ENCODE measurements around the gene NPC1L1. TPM values are rescaled to one million over a fixed set of nuclear protein-coding genes. Genes with fewer than 3 reads are reported as not detected.

Gene NPC1L1
- total and polyA plus RNA-seq, 2 donors (not counting 1 experiment from before 2014, with no cell fraction given), result 0.07 TPM; not detected in 1

DNA sequence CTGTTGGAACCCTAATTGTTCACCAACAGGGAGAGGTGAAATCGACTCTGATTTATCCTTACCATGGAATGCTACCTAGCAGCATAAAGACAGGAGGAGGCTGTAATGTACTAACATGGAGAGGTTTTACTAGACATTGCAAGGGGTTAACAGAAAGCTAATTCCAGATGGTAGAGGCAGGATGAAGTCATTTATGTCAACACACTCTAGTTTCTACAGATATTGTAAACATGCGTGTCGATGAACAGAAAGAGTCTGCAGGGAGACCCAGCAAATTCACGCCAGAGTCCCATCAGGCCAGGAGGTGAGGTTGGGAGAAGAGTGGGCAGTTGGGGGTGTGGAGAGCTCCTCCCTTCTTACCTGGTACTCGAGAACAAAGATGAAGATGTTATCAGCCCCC is 7.0 kb downstream of the NPC1L1 start:
- H3K36me3 ChIP-seq (replicated peaks in 1 of 2; ENCODE audit: control extremely low read depth in 1 of 2, control insufficient read depth in 1 of 2, extremely low read depth in 1 of 2, insufficient read depth in 2 of 2, low read length in 1 of 2), result no peaks in the 10 kb centered on the region
- ChIA-PET POLR2A (no interaction called here), CTCF (interaction anchor here (1.0 to 1.9 kb wide), 4 partner anchors 14 to 43 kb away, joined by 3 to 6 read pairs (median 4); partner anchors contain the start of gene NUDCD3)
- no peaks in the 10 kb centered on the region for H3K27me3 ChIP-seq (replicated peaks in 1 of 4; ENCODE audit: control extremely low read depth in 1 of 4, control insufficient read depth in 3 of 4, insufficient read depth in 4 of 4, low read length in 3 of 4)
- H3K4me1 ChIP-seq (ENCODE audit: control insufficient read depth in 2 of 2, insufficient read depth in 2 of 2, low read length in 2 of 2), result peaks cover 3 to 6% of the 10 kb centered on the region in 2 donors
- intact Hi-C loops (cut with micrococcal nuclease), result no loop called here
- no peak for ATAC-seq (ENCODE audit: low read depth)
- H3K4me2 ChIP-seq (replicated peaks; ENCODE audit: low read depth, low read length, poor library complexity, severe bottlenecking), result no peak overlapping the region
- TF ChIP-seq CTCF (IDR thresholded peaks at IDR 0.05) (no peak), EZH2 (IDR thresholded peaks at IDR 0.05; ENCODE audit: borderline replicate concordance, insufficient read depth, low read depth, low read length, poor library complexity, severe bottlenecking) (no peak)
- no peak overlapping the region for H3K4me3 ChIP-seq (ENCODE audit: control extremely low read depth in 1 of 5, extremely low read depth in 1 of 5, insufficient read depth in 1 of 5, low read depth in 2 of 5, low read length in 4 of 5)
- Mint-ChIP-seq H3K9me3 (ENCODE audit: insufficient read depth) (no peaks in the 10 kb centered on the region), H3K27me3 (no peaks in the 10 kb centered on the region), H3K4me3 (no peak overlapping the region), H3K27ac (no peak overlapping the region), H3K4me1 (peaks cover 7% of the 10 kb centered on the region)
- no peak for DNase-seq
- no peak overlapping the region for H2AFZ ChIP-seq (ENCODE audit: insufficient read depth, low read depth, low read length, poor library complexity, severe bottlenecking)
- no peaks in the 10 kb centered on the region for H3K9me3 ChIP-seq (ENCODE audit: control extremely low read depth in 1 of 3, control insufficient read depth in 2 of 3, insufficient read depth in 1 of 3, low read length in 2 of 3)
- 95% methylated on average over 3 of the region's 5 CpGs for WGBS (ENCODE audit: insufficient coverage)
- no peak overlapping the region for H3K9ac ChIP-seq (ENCODE audit: low read length)
- no peak overlapping the region for H3K27ac ChIP-seq (ENCODE audit: low read length in 2 of 2)
- no peaks in the 10 kb centered on the region for H4K20me1 ChIP-seq (ENCODE audit: control insufficient read depth, insufficient read depth, low read length, poor library complexity, severe bottlenecking)
- H3K79me2 ChIP-seq (ENCODE audit: control insufficient read depth, insufficient read depth, low read length), result no peaks in the 10 kb centered on the region

DNA sequence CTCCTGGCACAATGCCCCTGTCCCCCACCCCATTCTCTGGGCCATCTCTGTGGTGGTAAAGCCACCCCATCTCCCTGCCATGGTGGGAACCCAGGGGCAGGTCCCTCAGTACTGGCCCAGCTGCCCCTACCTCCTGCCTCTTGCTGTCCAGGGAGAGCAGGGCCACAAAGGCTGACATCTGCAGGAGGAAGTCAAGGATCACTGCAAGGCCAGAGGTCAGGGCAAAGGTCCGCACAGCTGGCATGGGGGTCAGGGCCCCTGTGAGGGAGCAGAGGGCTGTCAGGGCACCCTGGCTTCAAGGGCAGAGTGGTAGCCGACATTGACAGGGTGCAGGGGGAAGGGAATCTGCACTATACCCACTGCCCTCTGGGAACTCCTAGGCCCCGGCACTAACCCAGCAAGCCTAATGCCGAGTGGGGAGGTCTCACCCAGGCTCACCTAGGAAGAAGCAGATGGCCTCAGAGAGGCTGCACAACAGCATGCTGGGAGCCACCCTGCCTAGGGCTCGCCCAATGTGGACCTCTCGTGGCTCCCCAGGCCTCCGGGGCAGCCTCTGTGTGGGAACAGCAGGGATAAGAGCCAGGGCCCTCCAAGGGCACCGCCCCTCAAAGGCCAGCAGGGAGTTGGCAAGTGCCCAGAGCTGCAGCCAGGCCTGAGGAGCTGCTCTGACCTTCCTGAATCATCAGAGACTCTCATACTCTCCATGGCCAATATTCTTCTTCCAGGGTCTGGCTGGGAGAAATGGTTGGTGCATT is 7.7 kb downstream of the NPC1L1 start:
- no peak for ATAC-seq (ENCODE audit: low read depth)
- no peak overlapping the region for H3K4me3 ChIP-seq (ENCODE audit: control extremely low read depth in 1 of 5, extremely low read depth in 1 of 5, insufficient read depth in 1 of 5, low read depth in 2 of 5, low read length in 4 of 5)
- Mint-ChIP-seq H3K27me3 (no peaks in the 10 kb centered on the region), H3K4me1 (peaks cover 7% of the 10 kb centered on the region), H3K9me3 (ENCODE audit: insufficient read depth) (peaks cover under 1% of the 10 kb centered on the region), H3K27ac (no peak overlapping the region), H3K4me3 (no peak overlapping the region)
- no peak overlapping the region for H3K27ac ChIP-seq (ENCODE audit: low read length in 2 of 2)
- H3K9me3 ChIP-seq (ENCODE audit: control extremely low read depth in 1 of 3, control insufficient read depth in 2 of 3, insufficient read depth in 1 of 3, low read length in 2 of 3), result no peaks in the 10 kb centered on the region
- intact Hi-C loops (cut with micrococcal nuclease), result no loop called here
- ChIA-PET POLR2A (no interaction called here), CTCF (interaction anchor here (1.9 kb wide), 1 partner anchor 43 kb away, joined by 6 read pairs; the partner anchor contains the start of gene NUDCD3)
- no peak overlapping the region for H3K9ac ChIP-seq (ENCODE audit: low read length)
- no peaks in the 10 kb centered on the region for H3K79me2 ChIP-seq (ENCODE audit: control insufficient read depth, insufficient read depth, low read length)
- no peaks in the 10 kb centered on the region for H4K20me1 ChIP-seq (ENCODE audit: control insufficient read depth, insufficient read depth, low read length, poor library complexity, severe bottlenecking)
- WGBS (ENCODE audit: insufficient coverage), result 93% methylated on average over 8 of the region's 8 CpGs
- no peak overlapping the region for H3K4me2 ChIP-seq (replicated peaks; ENCODE audit: low read depth, low read length, poor library complexity, severe bottlenecking)
- H3K4me1 ChIP-seq (ENCODE audit: control insufficient read depth in 2 of 2, insufficient read depth in 2 of 2, low read length in 2 of 2), result peaks cover 3 to 6% of the 10 kb centered on the region in 2 donors
- DNase-seq, result no peak
- H2AFZ ChIP-seq (ENCODE audit: insufficient read depth, low read depth, low read length, poor library complexity, severe bottlenecking), result no peak overlapping the region
- no peak for TF ChIP-seq EZH2 (IDR thresholded peaks at IDR 0.05; ENCODE audit: borderline replicate concordance, insufficient read depth, low read depth, low read length, poor library complexity, severe bottlenecking)
- TF ChIP-seq CTCF (IDR thresholded peaks at IDR 0.05), result no peak
- H3K27me3 ChIP-seq (replicated peaks in 1 of 4; ENCODE audit: control extremely low read depth in 1 of 4, control insufficient read depth in 3 of 4, insufficient read depth in 4 of 4, low read length in 3 of 4), result no peaks in the 10 kb centered on the region
- H3K36me3 ChIP-seq (replicated peaks in 1 of 2; ENCODE audit: control extremely low read depth in 1 of 2, control insufficient read depth in 1 of 2, extremely low read depth in 1 of 2, insufficient read depth in 2 of 2, low read length in 1 of 2), result no peaks in the 10 kb centered on the region

All from B cell (primary cell).